HG03097 (cell line): ENCODE results near the gene ENTPD6.

Experiments used
- ATAC-seq: cut with Tn5 transposase; IDR thresholded peaks from one replicate; pipeline ENCODE4 v1.9.1; 2021; ENCODE audit not compliant: unreplicated experiment, low FRiP score

The ENTPD6 gene

DNA sequence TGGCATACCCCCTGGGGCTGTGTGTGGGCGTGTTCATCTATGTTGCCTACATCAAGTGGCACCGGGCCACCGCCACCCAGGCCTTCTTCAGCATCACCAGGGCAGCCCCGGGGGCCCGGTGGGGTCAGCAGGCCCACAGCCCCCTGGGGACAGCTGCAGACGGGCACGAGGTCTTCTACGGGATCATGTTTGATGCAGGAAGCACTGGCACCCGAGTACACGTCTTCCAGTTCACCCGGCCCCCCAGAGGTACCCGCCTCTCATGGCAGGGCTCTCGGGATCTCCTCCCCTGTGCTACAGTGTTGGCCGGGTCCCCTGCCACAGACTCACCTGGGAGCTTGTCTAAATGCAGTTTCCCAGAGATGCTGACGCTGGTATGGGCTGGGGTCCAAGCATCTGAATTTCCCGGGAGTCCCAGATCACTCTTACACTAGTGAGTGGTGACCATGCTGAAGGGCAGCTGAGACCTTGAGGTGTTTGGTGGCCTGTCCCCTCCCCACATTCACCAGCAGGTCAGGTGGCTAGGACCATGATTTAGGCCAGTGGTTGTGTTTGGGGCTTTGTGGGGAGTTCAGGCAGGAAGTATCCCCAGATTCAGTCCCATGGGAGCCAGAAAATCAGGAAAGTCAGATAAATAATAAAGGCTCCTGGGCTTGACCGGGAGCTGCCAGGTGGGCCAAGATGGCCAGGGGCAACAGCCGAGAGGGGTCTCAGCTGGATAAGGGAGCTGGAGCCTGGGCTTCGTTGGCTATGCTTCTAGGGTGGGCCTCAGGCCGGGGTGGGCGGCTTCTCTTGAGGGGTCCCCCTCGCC, 11.8 kb downstream of the ENTPD6 start:
- no peak for ATAC-seq

DNA sequence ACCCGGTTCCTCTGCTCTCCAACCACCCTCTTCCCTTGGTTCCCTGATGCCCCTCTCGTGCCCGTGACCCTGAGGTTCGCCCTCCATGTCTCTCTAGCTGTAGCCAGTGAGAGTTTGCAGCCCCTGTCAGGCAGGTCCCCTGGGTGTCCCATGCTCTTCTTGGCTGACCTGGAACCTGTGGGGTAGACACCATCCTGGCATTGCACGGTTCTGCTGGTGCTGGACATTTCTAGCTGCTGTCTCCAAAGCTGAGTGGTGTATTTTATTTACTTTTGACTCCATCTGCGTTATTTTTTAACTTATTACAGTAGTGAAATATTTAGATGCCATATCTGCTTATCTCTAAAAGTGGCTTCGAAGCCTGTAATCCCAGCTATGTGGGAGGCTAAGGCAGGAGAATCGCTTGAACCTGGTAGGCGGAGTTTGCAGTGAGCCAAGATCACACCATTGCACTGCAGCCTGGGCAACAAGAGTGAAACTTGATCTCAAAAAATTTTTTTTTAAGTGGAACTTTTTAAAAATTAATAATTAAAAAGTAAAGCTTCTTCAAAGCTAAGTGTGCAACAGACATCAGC, 12.5 kb downstream of the ENTPD6 start:
- ATAC-seq, result no peak

DNA sequence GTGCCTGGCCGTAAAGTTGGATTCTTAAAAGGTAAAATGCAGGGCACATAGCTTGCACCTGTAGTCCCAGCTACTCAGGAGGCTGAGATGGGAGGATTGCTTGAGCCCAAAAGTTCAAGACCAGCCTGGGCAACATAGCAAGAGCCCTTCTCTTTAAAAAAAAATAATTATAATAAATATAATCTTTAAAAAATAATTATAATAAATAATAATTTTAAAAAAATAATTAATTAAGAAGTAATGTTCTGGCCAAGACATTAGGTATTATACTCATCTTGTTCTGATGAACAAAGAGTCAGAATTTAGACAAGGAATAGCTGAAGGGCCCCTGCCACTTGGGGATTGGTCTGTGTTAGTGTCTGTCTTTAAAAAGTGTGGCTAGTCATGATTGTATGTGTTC, 13.9 kb downstream of the ENTPD6 start:
- ATAC-seq, result no peak

DNA sequence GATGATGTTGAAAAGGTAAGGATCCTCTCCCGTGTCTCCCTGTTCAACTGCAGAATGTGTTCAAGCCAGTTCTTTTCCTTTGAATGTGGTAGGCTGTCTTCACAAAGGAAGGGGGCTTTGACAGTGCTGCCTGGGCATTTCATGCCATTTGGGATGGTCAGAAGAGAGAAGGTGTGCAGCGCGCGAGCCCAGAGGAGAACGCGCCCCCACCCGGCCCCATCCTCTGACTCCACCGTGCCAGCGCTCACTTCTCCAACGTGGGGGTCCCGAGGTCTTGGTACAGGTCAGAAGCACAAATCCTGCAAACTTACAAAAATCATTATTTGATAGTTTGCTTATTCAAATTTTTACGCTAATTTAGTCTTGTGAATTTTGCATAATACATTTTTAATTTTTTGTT, 14.4 kb downstream of the ENTPD6 start:
- no peak for ATAC-seq

DNA sequence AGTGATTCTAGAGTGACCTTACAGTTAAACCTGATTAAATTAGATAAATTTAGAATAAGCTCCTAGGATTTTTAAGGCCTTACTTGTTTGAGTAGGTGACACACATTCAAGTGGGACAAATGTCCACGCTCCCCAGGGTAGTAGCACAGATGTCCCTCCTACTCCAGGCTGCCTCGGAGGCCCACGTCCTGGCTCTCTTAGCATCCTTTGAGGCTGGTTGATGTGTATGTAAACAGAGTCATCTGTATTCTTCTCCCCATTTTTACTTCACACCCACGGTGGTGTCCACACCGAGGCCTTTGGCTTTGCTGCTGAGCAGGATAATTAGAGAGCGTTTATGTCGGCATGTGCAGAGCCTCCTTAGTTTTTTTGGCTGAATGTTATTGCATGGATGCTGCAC, 15.8 kb downstream of the ENTPD6 start:
- ATAC-seq, result no peak

DNA sequence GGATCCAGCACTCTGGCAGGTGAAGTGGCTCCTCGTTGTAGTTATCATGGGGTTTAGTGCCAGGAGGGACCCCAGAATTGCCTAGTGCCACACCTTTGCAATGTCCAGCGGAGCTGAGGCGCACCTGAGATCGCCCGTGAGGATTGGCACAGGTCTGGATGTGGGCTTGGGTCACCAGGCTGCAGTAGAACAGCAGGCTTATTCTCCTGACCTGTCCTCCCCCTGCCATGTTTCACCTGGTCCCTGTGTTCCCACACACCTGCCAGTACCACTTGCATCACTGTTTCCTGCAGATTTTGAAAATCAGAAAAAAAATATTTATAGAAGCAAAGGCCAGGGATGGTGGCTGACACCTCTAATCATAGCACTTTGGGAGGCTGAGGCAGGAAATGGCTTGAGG, 16.7 kb downstream of the ENTPD6 start:
- ATAC-seq, result no peak

DNA sequence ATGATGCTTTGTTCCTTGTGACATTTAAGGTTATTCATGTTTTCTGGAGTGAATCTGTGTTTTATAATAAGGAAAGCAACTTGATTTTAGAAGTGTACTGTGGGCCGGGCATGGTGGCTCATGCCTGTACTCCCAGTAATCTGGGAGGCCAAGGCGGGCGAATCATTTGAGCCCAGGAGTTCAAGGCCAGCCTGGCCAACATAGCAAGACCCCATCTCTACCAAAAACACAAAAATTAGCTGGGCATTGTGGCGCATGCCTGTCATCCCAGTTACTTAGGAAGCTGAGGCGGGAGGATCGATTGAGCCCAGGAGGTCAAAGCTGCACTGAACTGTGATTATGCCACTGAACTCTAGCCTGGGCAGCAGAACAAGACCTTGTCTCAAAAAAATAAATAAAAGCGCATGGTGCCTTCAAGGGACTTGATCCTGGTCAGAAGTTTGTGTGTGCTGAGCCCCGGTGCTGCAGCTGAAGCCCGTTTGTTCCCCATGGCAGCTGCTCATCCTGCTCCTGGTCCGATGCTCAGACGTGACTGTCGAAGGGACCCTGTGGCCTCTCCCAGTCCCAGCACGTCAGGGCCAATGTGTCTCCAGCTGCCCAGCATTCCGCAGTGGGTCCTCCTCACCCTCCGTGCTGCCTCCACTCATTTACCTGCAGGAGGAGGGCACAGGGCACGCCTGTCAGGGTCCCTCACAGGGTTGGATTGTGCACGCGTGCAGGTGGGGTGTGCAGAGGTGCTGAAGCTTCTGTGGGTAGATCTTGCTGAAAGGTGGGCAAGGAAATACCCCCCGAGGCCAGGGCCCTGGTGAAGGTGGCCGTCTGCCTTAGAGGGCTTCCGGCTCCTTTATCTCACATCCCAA, 18.3 kb downstream of the ENTPD6 start:
- no peak for ATAC-seq

DNA sequence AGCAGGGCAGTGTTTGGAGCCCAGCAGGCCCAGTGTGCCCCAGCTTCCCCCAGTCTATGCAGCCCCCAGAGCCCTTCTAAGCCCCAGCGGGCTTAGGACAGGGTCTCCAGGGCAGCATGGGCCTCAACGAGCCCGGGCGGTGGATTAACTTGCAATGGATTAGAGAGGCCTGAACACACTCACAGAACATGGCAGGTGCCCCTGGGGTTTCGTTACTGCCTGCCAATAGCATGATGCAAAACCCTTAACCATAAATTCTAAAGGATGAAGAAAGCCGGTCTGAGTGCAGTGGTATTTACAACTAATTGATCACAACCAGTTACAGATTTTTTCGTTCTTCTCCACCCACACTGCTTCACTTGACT, 18.9 kb downstream of the ENTPD6 start:
- no peak for ATAC-seq

DNA sequence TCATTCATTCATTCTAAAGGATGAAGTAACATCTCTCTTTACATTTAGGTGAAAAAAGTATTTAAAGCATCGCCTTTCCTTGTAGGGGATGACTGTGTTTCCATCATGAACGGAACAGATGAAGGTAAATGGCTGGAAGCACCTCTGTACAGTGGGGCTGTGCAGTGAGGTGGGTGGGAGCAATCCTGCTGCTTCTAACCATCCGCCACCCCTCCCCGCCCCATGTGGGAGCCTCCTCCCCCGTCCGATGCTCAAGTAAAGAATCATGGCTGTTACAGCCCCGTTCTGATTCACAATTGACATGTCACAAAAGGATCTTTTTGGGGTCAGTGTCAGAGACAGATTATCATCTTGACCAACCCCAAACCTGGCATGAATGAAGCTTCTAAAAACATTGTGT, 19.3 kb downstream of the ENTPD6 start:
- no peak for ATAC-seq

DNA sequence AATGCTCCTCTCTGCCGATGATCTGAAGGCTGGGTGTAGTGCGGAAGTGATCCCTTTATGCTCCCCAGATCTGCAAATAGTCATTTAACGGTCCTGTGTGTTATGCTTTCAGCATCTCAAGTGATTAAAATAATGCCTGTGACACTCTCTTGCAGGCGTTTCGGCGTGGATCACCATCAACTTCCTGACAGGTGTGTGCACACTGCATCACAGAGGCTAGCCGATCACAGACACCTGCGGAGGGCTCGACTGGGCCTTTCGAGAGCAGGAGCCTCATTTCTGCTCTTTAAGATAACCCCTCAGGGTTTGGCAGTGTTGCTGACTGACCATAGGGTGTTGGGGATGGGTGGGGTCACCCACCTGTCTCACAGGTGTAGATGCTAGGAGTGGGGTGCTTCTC, 20.0 kb downstream of the ENTPD6 start:
- ATAC-seq, result no peak

DNA sequence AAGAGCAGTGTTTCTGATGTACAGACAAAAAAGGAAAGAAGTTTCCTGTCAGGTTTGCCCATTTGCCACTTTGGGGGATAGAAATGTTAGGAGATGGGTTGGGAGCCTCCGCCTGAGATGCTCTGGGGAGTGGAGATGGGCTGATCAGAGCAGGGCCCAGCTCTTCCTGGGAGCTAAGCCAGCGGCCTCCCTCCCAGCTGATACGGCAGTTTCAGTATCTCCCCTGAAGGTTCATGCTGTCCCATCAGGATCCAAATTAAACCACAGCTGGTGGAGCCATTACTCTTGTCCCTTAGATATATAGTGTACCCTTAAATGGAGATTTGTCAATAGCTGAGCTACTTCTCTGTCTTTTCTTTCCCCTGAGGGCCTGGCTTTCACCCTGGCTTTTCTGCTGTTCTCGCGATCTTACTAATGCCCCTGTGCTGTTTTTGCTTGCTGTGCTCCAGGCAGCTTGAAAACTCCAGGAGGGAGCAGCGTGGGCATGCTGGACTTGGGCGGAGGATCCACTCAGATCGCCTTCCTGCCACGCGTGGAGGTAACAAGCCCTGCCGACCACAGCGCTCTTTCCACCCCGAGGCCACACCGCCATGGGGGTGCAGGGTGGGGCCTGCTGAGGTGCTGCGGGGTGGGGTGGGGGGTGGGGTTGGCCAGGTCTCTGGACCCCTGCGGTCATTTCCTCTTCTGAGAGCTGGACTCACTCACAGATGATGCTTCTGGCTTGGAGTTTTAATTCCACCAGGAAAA, 20.9 kb downstream of the ENTPD6 start:
- no peak for ATAC-seq

DNA sequence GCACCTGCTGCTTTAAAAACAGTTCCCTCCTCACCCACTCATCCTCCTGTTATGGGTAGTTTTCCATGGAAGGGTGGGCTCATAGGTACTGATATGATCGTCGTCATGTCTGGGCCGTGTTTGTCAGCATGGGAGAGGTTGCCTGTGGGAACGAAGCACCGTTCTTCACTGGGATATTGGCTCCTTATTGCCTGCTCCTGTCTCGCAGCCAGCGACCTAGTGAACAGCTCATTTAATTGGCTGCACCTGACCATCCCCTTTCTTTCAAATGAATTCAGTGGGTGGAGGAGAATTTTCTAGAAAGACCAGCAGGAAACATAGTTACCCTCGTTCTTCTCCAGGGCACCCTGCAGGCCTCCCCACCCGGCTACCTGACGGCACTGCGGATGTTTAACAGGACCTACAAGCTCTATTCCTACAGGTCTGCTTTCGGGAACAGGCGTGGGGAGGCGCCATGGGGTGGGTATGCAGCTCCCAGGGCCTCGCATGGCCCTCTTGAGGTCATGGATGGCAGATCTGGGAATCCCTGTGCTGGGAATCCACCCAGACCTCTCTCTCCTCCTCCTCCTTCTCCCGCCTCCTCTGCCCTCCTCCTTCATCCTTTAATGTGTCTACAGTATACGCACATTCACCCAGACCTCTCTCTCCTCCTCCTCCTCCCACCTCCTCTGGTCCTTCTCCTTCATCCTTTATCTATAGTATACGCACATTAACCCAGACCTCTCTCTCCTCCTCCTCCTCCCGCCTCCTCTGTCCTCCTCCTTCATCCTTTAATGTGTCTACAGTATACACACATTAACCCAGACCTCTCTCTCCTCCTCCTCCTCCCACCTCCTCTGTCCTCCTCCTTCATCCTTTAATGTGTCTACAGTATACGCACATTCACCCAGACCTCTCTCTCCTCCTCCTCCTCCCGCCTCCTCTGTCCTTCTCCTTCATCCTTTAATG, 21.9 kb downstream of the ENTPD6 start:
- no peak for ATAC-seq

DNA sequence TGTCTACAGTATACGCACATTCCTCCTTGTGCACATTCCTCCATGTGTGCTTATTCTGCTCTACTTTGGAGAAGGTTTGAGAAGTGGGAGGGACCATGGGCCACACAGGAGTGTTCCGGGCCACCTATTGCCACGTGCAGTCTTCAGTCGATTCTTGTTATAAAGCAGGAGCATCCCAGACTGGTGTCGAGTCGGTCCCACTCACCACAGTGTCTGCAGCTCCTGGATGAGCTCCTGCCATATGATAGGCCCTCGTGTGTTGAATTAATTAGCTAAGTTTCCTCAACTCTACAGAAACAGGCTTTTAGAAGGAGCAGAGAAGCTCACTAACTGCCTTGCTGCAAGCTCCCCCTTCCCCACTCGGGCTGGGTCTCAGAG, 22.6 kb downstream of the ENTPD6 start:
- ATAC-seq, result no peak

DNA sequence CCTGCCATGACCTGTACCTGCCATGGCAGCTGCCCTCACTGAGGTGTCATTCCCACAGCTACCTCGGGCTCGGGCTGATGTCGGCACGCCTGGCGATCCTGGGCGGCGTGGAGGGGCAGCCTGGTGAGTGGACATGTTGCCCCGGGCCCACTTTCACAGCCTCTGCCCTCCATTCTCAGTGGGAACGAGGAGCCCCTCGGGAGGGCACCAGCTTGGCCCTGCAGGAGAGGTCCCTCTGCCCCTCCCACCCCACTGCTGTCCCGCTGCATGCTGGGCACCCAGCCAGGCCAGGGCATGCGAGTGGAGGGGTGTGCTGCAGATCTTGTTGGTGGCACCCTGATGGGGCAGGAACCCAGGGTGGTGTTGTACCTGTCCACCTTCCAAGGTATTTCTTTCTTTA, 23.0 kb downstream of the ENTPD6 start:
- no peak for ATAC-seq

DNA sequence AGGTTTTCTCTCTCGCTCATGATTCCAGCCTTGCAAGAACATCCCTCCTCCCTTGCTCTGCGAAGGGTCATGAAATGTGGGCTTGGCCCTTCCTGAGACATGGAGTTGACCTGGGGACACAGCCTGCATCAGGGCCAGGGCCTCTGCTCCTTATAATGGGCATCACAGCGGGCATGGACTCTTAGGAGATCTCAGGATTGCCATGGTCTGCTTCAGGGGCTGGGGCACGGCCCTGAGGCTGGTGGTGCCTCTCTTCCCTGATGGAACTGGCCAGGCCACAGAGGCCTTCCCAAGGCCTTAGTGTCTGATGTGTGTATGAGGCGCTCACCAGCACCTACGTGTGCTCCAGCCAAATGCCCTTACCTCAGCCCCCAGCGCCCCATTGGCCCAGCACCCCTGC, 23.9 kb downstream of the ENTPD6 start:
- ATAC-seq, result no peak

DNA sequence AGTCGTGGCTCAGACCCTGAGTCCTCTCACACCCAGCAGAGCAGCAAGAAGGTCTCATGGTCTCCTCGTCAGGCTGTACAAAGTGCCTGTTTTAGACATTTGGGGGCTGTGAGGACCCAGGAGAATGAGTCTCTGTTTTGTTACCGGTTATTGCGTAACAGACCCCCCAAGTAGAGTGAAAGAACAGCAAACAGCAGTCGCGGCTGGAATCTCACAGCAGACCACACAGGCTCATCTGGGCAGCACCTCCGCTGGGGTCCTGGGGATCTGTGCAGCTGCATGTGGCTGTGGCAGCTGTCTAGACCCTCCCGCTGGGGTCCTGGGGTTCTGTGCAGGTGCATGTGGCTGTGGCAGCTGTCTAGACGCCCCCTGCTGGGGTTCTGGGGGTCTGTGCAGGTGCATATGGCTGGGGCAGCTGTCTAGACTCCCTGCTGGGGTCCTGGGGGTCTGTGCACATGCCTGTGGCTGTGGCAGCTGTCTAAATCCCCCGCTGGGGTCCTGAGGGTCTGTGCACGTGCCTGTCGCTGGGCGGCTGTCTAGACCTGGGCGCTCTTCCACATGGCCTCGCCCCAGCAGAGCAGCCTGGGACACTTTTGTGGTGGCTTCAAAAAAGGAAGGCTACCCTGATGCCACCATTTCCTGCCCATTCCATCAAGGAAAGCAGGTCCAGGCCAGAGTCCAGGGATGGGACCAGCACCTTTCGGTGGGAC, 24.7 kb downstream of the ENTPD6 start:
- no peak for ATAC-seq

DNA sequence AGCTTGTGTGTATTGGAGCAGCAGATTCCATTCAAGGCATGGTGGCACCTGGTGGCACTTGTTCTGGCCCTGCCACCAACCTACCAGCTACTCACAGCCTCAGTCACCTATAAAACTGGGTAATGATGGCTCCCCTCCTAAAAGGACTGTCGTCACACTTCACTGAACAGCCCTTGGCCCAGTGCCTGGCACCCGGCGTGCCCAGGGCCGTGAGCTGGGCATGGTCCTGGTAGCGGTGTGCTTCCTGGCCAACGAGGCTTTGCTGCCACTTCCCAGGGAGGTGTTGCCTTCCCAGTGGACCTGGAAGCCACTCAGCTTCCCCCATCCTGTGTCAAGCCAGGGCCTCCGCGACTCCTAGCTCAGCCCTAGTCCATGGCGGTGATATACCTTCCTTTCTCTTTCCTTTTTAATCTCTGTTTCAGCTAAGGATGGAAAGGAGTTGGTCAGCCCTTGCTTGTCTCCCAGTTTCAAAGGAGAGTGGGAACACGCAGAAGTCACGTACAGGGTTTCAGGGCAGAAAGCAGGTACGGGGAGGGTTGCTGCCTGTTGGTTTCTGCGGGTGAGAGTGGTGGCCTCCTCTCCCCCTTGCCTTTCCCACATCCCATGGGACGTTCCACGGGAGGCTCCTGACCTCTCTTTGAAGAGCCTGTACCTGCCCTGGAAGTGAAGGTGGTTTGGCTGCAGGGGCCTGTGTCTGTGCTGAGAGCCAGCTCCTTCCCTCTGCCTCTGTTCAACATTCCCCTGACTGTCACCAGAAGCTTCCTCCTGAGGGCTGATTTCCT, 25.5 kb downstream of the ENTPD6 start:
- ATAC-seq, result no peak

DNA sequence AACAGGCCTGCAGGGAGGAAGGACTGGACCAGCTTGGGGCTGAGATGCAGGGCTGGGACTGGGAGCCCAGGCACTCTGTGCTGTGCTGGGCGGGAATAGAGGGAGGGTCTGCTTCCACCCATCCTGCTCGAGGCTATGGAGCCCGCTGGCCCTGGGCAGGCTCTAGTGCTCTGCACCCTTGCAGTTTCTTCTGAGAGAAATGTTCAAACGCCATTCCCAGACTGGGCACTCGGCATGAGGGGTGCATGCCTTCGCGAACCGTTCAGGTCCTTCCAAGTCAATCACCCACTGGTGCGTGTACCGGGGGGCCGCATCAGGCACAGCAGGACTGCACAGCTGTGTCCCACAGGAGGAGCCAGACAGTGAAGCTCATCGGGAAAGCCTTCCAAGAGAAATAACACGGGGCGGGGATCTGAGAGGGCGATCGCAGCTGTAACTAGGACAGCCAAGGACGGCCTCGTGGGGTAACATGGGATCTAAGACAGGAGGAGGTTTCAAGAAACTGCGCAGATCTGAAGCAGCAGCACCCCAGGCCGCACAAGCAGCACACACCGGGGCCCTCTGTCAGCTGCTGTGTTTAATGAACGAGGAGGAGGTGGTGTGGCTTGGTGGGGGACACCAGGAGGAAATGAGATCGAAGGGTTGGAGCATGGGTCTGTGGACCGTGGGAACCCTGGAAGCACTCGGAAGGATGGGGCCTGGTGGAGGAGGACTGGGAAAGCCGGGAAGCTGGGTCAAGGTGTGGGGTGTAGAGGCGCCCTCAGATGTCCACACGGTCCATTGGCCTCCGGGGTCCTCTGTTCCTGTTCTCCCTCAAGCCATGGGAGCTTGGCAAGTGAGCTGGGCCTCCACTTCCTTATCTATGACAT, 26.3 kb downstream of the ENTPD6 start:
- no peak for ATAC-seq
